GM18517 (cell line): ENCODE measurements around the gene CEP128.

Source experiments
- ATAC-seq: cut with Tn5 transposase; IDR thresholded peaks from one replicate; pipeline ENCODE4 v1.9.1; 2021; ENCODE audit warnings: mild to moderate bottlenecking, moderate library complexity; ENCODE audit not compliant: unreplicated experiment

Gene CEP128

GRCh38 chr14:80692903-80693302 is 248.6 kb downstream of the CEP128 start:
- ATAC-seq: no peak

- ATAC-seq: no peak
Observed at GRCh38 chr14:80681651-80682050, 259.9 kb downstream of the CEP128 start.

- no peak for ATAC-seq
Observed at GRCh38 chr14:80679273-80679672, 262.3 kb downstream of the CEP128 start.

GRCh38 chr14:80678436-80678835 is 263.1 kb downstream of the CEP128 start:
- no peak for ATAC-seq

GRCh38 chr14:80669426-80669825 is 272.1 kb downstream of the CEP128 start:
- ATAC-seq: no peak

GRCh38 chr14:80664576-80664975 is 277.0 kb downstream of the CEP128 start:
- ATAC-seq: no peak

GRCh38 chr14:80663541-80663940 is 278.0 kb downstream of the CEP128 start:
- ATAC-seq: no peak

GRCh38 chr14:80659783-80660182 is 281.8 kb downstream of the CEP128 start:
- no peak for ATAC-seq

GRCh38 chr14:80658733-80659132 is 282.8 kb downstream of the CEP128 start:
- ATAC-seq: no peak

- ATAC-seq: no peak
Observed at GRCh38 chr14:80658155-80658554, 283.4 kb downstream of the CEP128 start.

GRCh38 chr14:80653956-80654355 is 287.6 kb downstream of the CEP128 start:
- no peak for ATAC-seq

- ATAC-seq: no peak
Observed at GRCh38 chr14:80645667-80646413, 295.7 kb downstream of the CEP128 start.

- no peak for ATAC-seq
Observed at GRCh38 chr14:80644826-80645225, 296.7 kb downstream of the CEP128 start.

- ATAC-seq: no peak
Observed at GRCh38 chr14:80638620-80639515, 302.7 kb downstream of the CEP128 start.

- no peak for ATAC-seq
Observed at GRCh38 chr14:80637756-80638619, 303.6 kb downstream of the CEP128 start.

GRCh38 chr14:80636071-80636470 is 305.5 kb downstream of the CEP128 start:
- ATAC-seq: no peak

GRCh38 chr14:80634106-80634758 is 307.3 kb downstream of the CEP128 start:
- no peak for ATAC-seq

GRCh38 chr14:80629606-80630005 is 311.9 kb downstream of the CEP128 start:
- ATAC-seq: no peak

- no peak for ATAC-seq
Observed at GRCh38 chr14:80628547-80628946, 313.0 kb downstream of the CEP128 start.

GRCh38 chr14:80627745-80628144 is 313.8 kb downstream of the CEP128 start:
- no peak for ATAC-seq

GRCh38 chr14:80624581-80624980 is 317.0 kb downstream of the CEP128 start:
- ATAC-seq: no peak
